ENCODE measurements around the gene PROM1.

- TF ChIP-seq POLR2A (IDR thresholded peaks at IDR 0.05): no peak
- no peak for TF ChIP-seq POLR2AphosphoS5 (IDR thresholded peaks at IDR 0.05; ENCODE audit: insufficient read depth in 1 of 2, low read depth in 1 of 2)
- no peak for TF ChIP-seq CTCF (IDR thresholded peaks at IDR 0.05)
Measured at GRCh38 chr4:15930314-15930713, 153.5 kb downstream of the PROM1 start.
